HG03521 (cell line): Measurements from ENCODE around the gene ATG13.
"Not testable (repeated sequence)": the region's sequence is repeated elsewhere in the genome, so short reads cannot be mapped to it uniquely, and the experiment has no call there.

Source experiments
- ATAC-seq: cut with Tn5 transposase; IDR thresholded peaks from one replicate; pipeline ENCODE4 v1.9.1; 2021; ENCODE audit warnings: mild to moderate bottlenecking, moderate library complexity; ENCODE audit not compliant: unreplicated experiment

The ATG13 gene

GRCh38 chr11:46617134-46617971 lies at the start of gene ATG13, which contains the start of gene HARBI1:
Gene ATG13 (plus strand): TSS chr11:46617553. CDS start chr11:46644292, 26,739 bp downstream.
Gene HARBI1 (minus strand): TSS chr11:46617227. CDS start chr11:46616237, 990 bp downstream.
- ATAC-seq: peak; percentile 95

GRCh38 chr11:46570790-46571398 lies 46.5 kb upstream of the ATG13 start:
- ATAC-seq: no peak

GRCh38 chr11:46574656-46575055 lies 42.7 kb upstream of the ATG13 start:
- no peak for ATAC-seq

GRCh38 chr11:46577058-46577457 lies 40.3 kb upstream of the ATG13 start:
- no peak for ATAC-seq

- no peak for ATAC-seq
Observed at GRCh38 chr11:46582588-46582987, 34.8 kb upstream of the ATG13 start.

GRCh38 chr11:46583513-46583912 lies 33.8 kb upstream of the ATG13 start:
- not testable (repeated sequence) for ATAC-seq

- no peak for ATAC-seq
Observed at GRCh38 chr11:46588131-46588530, 29.2 kb upstream of the ATG13 start.

- ATAC-seq: no peak
Observed at GRCh38 chr11:46588915-46589314, 28.4 kb upstream of the ATG13 start.

GRCh38 chr11:46590740-46591605 lies 26.4 kb upstream of the ATG13 start:
- ATAC-seq: no peak

- ATAC-seq: peak; percentile 83
Observed at GRCh38 chr11:46593550-46594373, 23.6 kb upstream of the ATG13 start, which contains the start of gene AMBRA1. Gene AMBRA1 (minus strand): TSS chr11:46594023. CDS start chr11:46548380, 45,643 bp downstream.

GRCh38 chr11:46594374-46594700 lies 23.0 kb upstream of the ATG13 start:
- no peak for ATAC-seq

- ATAC-seq: no peak
Observed at GRCh38 chr11:46594785-46595184, 22.6 kb upstream of the ATG13 start.

GRCh38 chr11:46597155-46597554 lies 20.2 kb upstream of the ATG13 start:
- no peak for ATAC-seq

- ATAC-seq: no peak
Observed at GRCh38 chr11:46597609-46598219, 19.6 kb upstream of the ATG13 start.

- ATAC-seq: no peak
Observed at GRCh38 chr11:46599340-46600193, 17.8 kb upstream of the ATG13 start.

- ATAC-seq: no peak
Observed at GRCh38 chr11:46600194-46600960, 17.0 kb upstream of the ATG13 start.

- no peak for ATAC-seq
Observed at GRCh38 chr11:46601129-46601528, 16.2 kb upstream of the ATG13 start.

- no peak for ATAC-seq
Observed at GRCh38 chr11:46603704-46604308, 13.5 kb upstream of the ATG13 start.
